Activated naive CD8-positive, alpha-beta T cell (primary cell): ENCODE data around the gene ARHGEF6.

Experiments used
- H3K27ac Mint-ChIP-seq: one replicate; pipeline ENCODE4 v1.8.0; 2021; ENCODE audit warnings: mixed read lengths
- H3K27me3 Mint-ChIP-seq: one replicate; pipeline ENCODE4 v1.8.0; 2021; ENCODE audit warnings: mixed read lengths
- H3K36me3 Mint-ChIP-seq: one replicate; pipeline ENCODE4 v1.8.0; 2021; ENCODE audit warnings: mixed read lengths
- H3K4me1 Mint-ChIP-seq: one replicate; pipeline ENCODE4 v1.8.0; 2021; ENCODE audit warnings: low read depth, mixed read lengths
- H3K4me3 Mint-ChIP-seq: one replicate; pipeline ENCODE4 v1.8.0; 2021; ENCODE audit warnings: mild to moderate bottlenecking, mixed read lengths
- H3K9me3 Mint-ChIP-seq: one replicate; pipeline ENCODE4 v1.8.0; 2021; ENCODE audit warnings: low read depth, mixed read lengths

Gene ARHGEF6

DNA sequence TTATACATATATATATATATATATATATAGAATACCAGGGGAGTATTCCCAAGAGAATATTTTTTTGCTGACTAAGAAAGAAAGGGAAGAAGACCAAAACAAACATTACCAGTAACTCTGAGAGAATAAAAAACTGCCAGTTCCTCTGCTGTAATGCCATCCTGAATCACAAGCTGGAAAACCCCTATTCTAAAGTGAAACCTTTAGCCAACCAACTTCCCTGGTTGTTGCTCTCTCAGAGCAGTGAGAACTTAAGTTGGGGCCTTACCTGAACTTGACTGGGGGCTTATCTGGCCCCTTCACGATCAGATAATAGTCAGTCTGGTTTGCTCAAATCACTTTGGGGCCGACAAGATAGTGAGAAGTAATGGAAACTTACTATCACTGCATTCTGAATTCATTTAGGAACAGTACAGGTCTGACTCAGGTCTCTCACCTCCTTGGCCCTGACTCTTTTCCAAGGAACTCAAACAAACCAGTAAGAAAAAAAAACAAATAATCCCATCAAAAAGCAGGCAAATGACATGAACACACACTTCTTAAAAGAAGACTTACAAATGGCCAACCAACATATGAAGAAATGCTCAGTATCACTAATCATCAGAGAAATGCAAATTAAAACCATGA lies 70.3 kb downstream of the ARHGEF6 start:
- Mint-ChIP-seq H3K4me3 (peak overlapping the region; percentile 42), H3K27ac (peak overlapping the region; percentile 98), H3K27me3 (no peaks in the 10 kb centered on the region), H3K9me3 (no peaks in the 10 kb centered on the region), H3K4me1 (peaks cover 54% of the 10 kb centered on the region), H3K36me3 (peaks cover 2% of the 10 kb centered on the region)

DNA sequence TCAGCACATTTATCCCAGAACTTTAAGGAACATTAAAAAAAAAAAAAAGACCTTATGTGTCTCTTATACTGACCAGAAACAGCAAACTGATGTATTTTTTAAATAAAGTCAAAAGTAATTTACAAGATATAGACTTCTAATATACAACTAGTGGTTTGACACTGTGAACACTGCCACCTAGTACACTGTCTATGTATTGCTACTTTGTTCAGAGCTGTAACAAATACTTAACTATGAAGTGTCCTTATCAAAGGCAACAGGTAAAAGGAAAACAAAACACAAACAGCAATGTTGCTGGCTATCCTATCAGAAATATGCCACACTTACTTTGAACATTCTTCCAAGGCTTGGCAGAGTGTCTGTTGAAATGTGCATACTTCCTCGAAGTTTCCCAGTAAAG lies 72.4 kb downstream of the ARHGEF6 start:
- H3K4me1 Mint-ChIP-seq = peaks cover 43% of the 10 kb centered on the region
- no peaks in the 10 kb centered on the region for H3K27me3 Mint-ChIP-seq
- H3K4me3 Mint-ChIP-seq = no peak overlapping the region
- peak overlapping the region; percentile 84 for H3K27ac Mint-ChIP-seq
- H3K9me3 Mint-ChIP-seq = no peaks in the 10 kb centered on the region
- H3K36me3 Mint-ChIP-seq = peaks cover 5% of the 10 kb centered on the region

DNA sequence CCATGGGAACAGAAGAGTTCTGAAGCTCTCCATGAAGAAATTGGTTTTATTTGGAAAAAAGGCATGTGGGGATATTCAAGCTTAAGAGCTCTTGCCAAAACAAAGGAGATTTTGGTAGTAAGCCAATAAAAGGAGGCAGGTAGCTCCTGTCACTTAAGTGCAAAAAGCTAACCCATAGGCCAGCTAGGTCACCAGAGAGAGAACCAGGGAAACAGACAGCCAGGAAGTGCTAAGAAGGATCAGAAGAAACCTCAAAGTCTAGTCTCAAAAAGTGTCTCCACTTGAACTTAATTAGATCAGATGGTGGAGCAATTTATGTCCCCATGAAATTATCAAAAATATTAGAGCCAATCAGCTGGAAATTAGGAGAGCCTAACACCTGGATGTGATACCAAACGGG lies 83.6 kb downstream of the ARHGEF6 start:
- Mint-ChIP-seq H3K4me3 (no peak overlapping the region), H3K27ac (peak overlapping the region; percentile 83), H3K4me1 (peaks cover 53% of the 10 kb centered on the region), H3K9me3 (no peaks in the 10 kb centered on the region), H3K27me3 (no peaks in the 10 kb centered on the region), H3K36me3 (peaks cover 15% of the 10 kb centered on the region)

DNA sequence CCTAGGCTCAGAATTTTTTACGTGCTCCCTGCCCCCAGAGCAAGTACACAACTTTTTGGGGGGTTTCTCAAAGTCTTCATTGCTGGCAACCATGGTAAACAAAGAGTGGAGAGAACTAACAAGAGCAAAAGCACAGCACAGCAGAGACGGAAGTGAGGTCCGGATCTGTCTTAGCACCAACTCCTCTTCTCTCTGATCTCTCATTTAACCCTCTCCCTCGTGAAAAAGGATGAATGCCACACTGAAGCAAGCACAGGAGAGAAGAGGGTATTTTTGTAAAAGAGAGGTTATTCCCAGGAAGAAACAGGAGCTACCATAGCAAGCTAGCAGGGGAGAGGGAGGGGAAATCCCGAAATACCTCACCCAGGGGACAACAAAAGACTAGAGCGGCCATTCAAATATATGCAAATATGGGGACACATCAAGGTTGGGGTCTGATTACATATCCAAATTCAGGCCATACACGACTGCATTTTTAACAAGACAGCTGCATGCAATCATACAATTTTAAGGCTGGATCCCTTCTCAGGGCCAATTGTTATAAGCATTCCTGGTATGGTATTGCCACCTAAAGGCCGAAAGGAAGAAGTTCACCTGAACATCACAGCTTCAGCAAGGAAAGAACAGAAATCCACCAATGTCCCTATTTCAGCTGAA lies 86.2 kb downstream of the ARHGEF6 start:
- no peaks in the 10 kb centered on the region for H3K9me3 Mint-ChIP-seq
- no peaks in the 10 kb centered on the region for H3K27me3 Mint-ChIP-seq
- peaks cover 8% of the 10 kb centered on the region for H3K36me3 Mint-ChIP-seq
- peaks cover 74% of the 10 kb centered on the region for H3K4me1 Mint-ChIP-seq
- H3K4me3 Mint-ChIP-seq = peak overlapping the region; percentile 67
- H3K27ac Mint-ChIP-seq = peak overlapping the region; percentile 94

DNA sequence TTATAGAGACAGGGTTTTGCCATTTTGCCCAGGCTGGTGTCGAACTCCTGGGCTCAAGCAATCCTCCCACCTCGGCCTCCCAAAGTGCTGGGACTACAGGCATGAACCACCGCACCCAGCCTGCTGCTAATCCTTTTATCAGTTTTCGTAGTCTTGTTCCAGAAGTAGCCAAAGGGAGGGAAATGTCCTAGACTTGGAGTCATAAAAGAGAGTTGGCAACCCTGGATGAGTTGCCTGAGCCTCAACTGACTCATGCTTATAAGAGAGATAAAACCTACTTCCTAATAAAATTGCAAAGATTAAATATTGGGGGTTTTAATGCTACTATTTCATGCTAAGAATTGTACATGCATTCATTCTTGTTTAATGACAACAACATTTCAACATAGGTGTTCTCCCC lies 88.5 kb downstream of the ARHGEF6 start:
- no peaks in the 10 kb centered on the region for H3K9me3 Mint-ChIP-seq
- H3K4me3 Mint-ChIP-seq = no peak overlapping the region
- peaks cover 82% of the 10 kb centered on the region for H3K4me1 Mint-ChIP-seq
- H3K36me3 Mint-ChIP-seq = peaks cover 6% of the 10 kb centered on the region
- H3K27me3 Mint-ChIP-seq = no peaks in the 10 kb centered on the region
- H3K27ac Mint-ChIP-seq = no peak overlapping the region

DNA sequence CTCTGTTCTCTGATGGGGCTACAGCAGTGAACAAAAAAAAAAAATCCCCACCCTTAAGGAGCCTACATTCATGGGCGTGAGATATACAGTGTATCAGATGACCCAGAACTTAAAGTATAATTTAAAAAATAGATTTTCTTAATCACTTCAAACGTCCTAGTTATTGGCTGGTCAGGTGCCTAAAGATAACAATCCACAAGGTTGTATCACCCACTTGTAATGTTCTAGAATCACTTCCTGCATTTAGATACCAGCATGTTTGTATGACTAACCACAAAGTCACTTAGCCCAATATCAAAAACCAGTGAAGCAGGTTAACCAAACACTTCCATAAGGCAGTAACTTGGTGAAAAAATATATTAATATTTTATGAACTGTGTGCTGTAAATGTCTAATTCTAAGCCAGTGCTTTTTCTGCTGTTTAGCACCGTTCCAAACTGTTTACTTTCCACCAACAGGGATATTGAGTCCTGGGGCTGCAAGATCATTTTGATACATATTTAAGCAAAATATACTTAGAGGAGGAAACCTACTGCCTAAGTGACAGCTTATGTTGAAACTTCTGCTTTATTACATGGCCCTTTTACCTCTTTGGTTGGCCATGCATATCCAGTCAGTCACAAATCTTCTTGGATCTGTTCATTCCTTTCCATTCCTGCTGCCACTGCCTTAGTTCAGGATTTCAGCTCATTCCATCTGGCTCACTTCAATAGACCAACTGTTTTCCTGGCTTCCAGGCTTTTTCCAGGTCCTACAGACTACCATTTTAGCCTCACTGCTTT lies 89.5 kb downstream of the ARHGEF6 start:
- Mint-ChIP-seq H3K27ac (peak overlapping the region; percentile 72), H3K9me3 (no peaks in the 10 kb centered on the region), H3K27me3 (no peaks in the 10 kb centered on the region), H3K4me3 (no peak overlapping the region), H3K4me1 (peaks cover 81% of the 10 kb centered on the region), H3K36me3 (peaks cover 9% of the 10 kb centered on the region)

DNA sequence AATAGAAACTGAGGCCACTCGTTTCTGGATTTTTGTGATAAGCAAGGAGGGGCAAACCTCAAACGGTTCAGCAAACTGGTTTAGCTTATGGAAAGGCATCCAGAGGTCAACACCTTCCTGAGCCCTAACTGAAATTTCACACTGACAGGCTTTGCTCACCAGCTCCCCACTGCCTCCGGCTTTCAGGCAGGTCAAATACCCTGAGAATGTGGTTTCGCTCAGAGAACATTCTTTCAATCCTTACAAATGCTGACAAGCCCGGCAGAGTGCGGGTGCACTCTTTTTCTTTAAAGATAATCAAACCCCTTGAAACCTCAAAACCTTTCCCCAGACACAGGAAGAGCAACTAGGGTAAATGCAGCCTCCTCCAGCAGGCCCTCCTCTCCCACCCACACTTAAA lies 91.3 kb downstream of the ARHGEF6 start:
- Mint-ChIP-seq H3K27me3 (no peaks in the 10 kb centered on the region), H3K36me3 (peaks cover 9% of the 10 kb centered on the region), H3K4me3 (peak overlapping the region; percentile 62), H3K27ac (peak overlapping the region; percentile 76), H3K4me1 (peaks cover 66% of the 10 kb centered on the region), H3K9me3 (no peaks in the 10 kb centered on the region)

DNA sequence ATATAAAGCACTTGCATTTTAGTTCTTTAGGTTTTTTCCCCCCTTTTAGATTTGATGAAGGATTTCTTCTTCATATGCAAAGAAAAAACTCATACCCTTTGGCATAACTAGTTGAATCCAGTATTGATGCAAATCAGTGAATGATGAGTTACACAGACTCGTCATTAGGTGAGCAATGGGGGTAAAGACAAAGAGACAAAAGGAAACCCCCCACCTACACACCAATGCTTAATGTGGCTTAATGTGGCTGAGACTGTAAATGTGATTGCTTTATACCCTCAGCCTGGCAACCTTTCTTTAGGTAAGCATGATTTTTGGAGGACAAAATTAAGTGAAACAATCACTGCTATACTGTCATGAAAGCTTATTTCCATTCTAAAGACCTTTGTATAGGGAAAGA lies 93.3 kb downstream of the ARHGEF6 start:
- peak overlapping the region; percentile 77 for H3K4me3 Mint-ChIP-seq
- peak overlapping the region; percentile 96 for H3K27ac Mint-ChIP-seq
- no peaks in the 10 kb centered on the region for H3K27me3 Mint-ChIP-seq
- no peaks in the 10 kb centered on the region for H3K9me3 Mint-ChIP-seq
- H3K36me3 Mint-ChIP-seq = peaks cover 10% of the 10 kb centered on the region
- peaks cover 51% of the 10 kb centered on the region for H3K4me1 Mint-ChIP-seq

DNA sequence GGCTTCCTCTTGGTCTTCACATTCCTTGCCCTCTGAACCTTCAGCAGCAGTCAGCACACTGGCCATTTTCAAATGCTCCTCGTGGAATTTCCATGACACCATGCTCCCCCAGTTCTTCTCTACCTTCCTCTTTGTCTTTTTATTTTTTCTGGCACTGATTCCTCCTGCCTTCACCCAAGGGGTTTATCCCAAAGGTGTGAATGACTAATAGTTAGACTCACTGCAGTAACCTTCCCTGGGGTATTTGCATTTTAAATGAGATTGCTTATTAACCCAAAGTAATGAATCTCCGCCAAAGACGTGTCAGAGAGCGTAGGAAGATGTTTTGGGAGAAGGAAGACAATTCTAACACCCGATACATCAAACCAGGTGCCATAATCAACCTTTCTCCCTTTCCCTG lies 96.6 kb downstream of the ARHGEF6 start:
- H3K27me3 Mint-ChIP-seq = no peaks in the 10 kb centered on the region
- peaks cover 17% of the 10 kb centered on the region for H3K36me3 Mint-ChIP-seq
- no peaks in the 10 kb centered on the region for H3K9me3 Mint-ChIP-seq
- H3K27ac Mint-ChIP-seq = no peak overlapping the region
- no peak overlapping the region for H3K4me3 Mint-ChIP-seq
- H3K4me1 Mint-ChIP-seq = peaks cover 35% of the 10 kb centered on the region

DNA sequence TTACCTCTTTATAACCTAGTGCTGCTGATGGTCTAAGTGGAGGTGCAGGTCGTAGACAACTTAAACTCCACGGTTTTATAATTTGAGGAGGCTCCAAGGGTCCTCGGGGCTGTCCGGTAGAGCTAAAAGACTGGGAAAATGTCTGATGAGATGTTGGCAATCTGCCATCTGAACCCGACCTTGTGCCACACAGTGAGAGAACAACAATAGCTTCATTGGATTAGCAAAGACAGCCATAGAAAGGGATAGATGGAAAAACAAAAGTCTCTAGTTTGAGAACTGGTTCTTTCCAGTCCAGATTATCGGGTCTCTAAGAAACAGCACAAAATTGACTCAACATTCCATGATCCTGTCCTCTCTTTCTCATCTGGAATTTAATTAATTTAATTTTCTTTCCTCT lies 101.2 kb downstream of the ARHGEF6 start:
- H3K9me3 Mint-ChIP-seq = no peaks in the 10 kb centered on the region

DNA sequence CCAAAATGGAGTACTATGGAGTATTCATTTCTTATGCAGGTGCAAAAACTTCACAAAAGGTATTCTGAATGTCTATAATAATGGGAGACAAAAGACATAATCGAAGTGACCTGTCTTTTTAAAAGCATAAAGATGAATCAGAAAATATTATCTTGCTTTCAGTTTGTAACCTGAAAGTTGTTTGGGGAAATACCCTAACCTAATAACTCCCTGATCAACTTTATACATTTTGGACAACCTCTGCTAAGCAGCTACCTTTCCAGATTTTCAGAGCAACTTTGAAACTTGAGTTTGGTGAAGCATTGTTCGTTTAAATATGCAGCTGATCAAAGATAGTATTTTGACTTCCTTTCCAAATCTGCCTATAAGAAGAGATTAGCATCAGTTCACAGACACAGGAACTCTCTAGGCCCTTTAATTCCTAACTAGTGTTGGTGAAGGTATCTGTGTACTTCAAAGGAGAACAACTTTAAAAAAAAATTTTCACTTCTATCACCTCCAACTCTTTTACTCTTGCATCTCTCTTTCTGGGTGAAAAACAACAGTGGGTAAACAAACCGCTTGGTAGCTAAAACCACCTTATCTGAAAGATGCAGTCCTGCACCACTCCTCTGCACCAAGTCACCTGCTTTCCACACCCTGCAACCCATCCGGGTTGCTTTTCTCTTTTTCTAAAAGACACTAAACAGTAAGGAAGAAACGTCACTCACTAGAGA lies 106.3 kb downstream of the ARHGEF6 start:
- Mint-ChIP-seq H3K27me3 (no peaks in the 10 kb centered on the region), H3K9me3 (no peaks in the 10 kb centered on the region), H3K36me3 (peaks cover 21% of the 10 kb centered on the region), H3K27ac (peak overlapping the region; percentile 83), H3K4me1 (peaks cover 75% of the 10 kb centered on the region), H3K4me3 (peak overlapping the region; percentile 66)

More for the DNA sequence above, 101.2 kb downstream of the ARHGEF6 start:
- Mint-ChIP-seq H3K4me3 (no peak overlapping the region), H3K27ac (no peak overlapping the region), H3K27me3 (no peaks in the 10 kb centered on the region), H3K4me1 (peaks cover 52% of the 10 kb centered on the region), H3K36me3 (peaks cover 22% of the 10 kb centered on the region)

DNA sequence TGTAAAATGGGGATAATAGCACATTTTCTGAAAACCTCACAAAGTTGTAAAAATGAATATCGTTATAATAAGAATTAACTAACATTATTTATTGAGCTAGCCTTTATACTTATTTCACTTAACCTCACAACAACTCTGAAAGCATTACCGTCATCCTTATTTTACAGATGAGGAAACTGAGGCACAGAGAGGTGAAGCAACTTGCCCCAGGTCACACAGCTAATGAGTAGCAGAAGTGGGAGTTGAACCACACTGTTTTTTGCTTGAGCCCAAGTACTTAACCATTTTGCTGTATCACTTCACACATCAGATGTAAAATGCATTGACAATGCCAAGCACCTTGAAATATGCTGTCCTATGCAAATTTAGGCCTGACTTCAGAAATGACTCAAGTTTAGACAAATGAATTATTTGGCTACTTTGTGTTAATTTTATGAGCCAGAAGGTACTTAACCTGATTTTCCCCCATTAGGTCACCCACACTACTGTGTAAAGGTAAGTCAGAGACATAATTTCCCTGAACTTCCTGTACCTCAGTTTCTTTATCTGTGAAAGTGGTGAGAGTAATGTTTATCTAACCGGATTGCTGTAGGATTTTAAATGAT lies 109.6 kb downstream of the ARHGEF6 start:
- peaks cover 57% of the 10 kb centered on the region for H3K4me1 Mint-ChIP-seq
- no peak overlapping the region for H3K4me3 Mint-ChIP-seq
- no peaks in the 10 kb centered on the region for H3K9me3 Mint-ChIP-seq
- no peak overlapping the region for H3K27ac Mint-ChIP-seq
- H3K27me3 Mint-ChIP-seq = no peaks in the 10 kb centered on the region
- H3K36me3 Mint-ChIP-seq = peaks cover 29% of the 10 kb centered on the region

DNA sequence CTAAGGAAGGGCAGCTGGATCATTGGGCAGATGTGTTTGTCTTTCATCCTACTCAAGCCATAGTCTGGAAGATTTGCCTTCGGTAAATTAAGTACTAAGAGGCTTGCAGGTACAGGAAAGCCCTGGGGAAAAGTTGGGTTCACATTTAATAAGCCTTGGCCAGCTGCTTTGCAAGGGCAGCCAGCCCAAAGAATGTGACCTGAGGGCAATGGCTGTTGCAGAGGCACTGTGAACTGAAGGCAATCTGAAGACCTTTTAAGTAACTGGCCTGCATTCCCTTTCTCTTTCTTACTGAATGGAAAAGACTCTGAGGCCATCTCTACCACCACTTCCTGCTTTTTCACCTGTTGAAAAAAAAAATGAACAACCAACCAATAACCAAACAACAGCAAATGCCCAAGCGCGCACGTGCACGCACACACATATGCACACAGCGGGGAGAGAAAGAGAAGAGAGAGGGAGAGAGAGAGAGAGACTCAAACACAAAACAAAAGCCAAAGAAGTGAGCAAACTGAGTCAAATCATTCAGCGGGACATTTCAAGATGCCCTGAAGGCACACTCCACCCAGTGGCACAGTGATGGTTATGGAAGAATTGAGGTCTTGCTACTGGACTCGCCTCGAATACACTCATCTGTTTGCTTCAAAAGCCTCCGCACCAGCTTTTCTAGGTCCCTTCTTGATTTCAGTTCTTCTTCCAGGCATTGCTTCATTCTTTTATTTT lies 113.1 kb downstream of the ARHGEF6 start:
- no peaks in the 10 kb centered on the region for H3K27me3 Mint-ChIP-seq
- no peak overlapping the region for H3K27ac Mint-ChIP-seq
- peaks cover 38% of the 10 kb centered on the region for H3K4me1 Mint-ChIP-seq
- no peak overlapping the region for H3K4me3 Mint-ChIP-seq
- H3K9me3 Mint-ChIP-seq = no peaks in the 10 kb centered on the region
- peaks cover 42% of the 10 kb centered on the region for H3K36me3 Mint-ChIP-seq

DNA sequence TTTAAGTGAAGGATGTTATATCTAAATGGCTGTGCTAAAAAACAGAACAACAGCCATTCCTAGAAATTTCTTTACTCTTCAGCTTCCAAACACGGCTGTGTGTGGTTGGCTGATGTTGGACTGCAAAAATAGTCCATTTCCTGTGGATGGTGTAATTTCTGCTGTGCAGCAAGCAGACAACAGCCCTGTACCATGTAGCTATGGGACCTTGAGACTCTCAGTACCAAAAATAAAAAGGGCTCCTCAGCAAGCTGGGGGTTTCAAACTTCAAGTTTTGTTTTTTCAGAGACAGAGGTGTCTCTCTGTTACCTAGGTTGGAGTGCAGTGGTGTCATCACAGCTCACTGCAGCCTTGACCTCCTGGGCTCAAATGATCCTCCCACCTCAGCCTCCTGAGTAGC lies 114.6 kb downstream of the ARHGEF6 start:
- Mint-ChIP-seq H3K4me1 (peaks cover 38% of the 10 kb centered on the region), H3K27me3 (no peaks in the 10 kb centered on the region), H3K27ac (no peak overlapping the region), H3K4me3 (no peak overlapping the region), H3K9me3 (no peaks in the 10 kb centered on the region), H3K36me3 (peaks cover 41% of the 10 kb centered on the region)
